SK-N-SH (cell line): ENCODE measurements around the gene CST3. TPM values are rescaled to one million over a fixed set of nuclear protein-coding genes. Genes with fewer than 3 reads are reported as not detected.

ENCODE experiments used
- CTCF ChIA-PET: fragments of 300-600, 350-600 bp; formaldehyde crosslinking; extraction: SDS; loops from one replicate; lab custom pipeline; 2021; lab: Yijun Ruan, JAX
- POLR2A ChIA-PET: fragments of 350-600 bp; sonication (Branson Sonifier 250); formaldehyde crosslinking; extraction: SDS; loops from one replicate; lab custom pipeline; 2020; ENCODE audit warnings: antibody characterized with exemption, inconsistent platforms; lab: Yijun Ruan, JAX
- DNase-seq: peaks from one replicate; pipeline ENCODE4 v3.0.0; 2012
- H2AFZ ChIP-seq: fragments of 200-600 bp; sonication (generic); 2 replicates; pipeline ENCODE4 v1.8.1; 2016; ENCODE audit warnings: antibody characterized with exemption, mild to moderate bottlenecking, low read depth
- H3F3A ChIP-seq: fragments of 200-600 bp; sonication (generic); replicated peaks from 2 replicates; pipeline ENCODE3; 2016; ENCODE audit warnings: antibody characterized with exemption, mild to moderate bottlenecking; ENCODE audit not compliant: insufficient read depth
- H3K27ac ChIP-seq, 2 experiments: fragments of 200-500 bp in 1 of 2; fragments of 200-600 bp in 1 of 2; sonication (Bioruptor generic) in 1 of 2; sonication (generic), shearing (Covaris generic) in 1 of 2; 2 replicates each; pipeline versions ENCODE4 v1.5.1 to v1.6.1; 2014 to 2016; ENCODE audit warnings: low read depth in 2 of 2, inconsistent platforms in 1 of 2, low read length in 1 of 2, mild to moderate bottlenecking in 1 of 2, mixed read lengths in 1 of 2
- H3K27me3 ChIP-seq: fragments of 200-600 bp; sonication (generic), shearing (Covaris generic); 2 replicates; pipeline ENCODE4 v1.6.1; 2016; ENCODE audit warnings: mixed run types; ENCODE audit not compliant: insufficient read depth
- H3K36me3 ChIP-seq, 2 experiments: fragments of 200-500 bp in 1 of 2; fragments of 200-600 bp in 1 of 2; sonication (Bioruptor generic) in 1 of 2; sonication (generic) in 1 of 2; replicated peaks in 1 of 2; 2 replicates each; pipeline versions ENCODE3 to v1.5.1; 2014 to 2016; ENCODE audit warnings: low read length in 1 of 2, mild to moderate bottlenecking in 1 of 2; ENCODE audit not compliant: insufficient read depth in 2 of 2, control insufficient read depth in 1 of 2
- H3K4me1 ChIP-seq, 2 experiments: fragments of 200-500 bp in 1 of 2; fragments of 200-600 bp in 1 of 2; sonication (Bioruptor generic) in 1 of 2; sonication (generic), shearing (Covaris generic) in 1 of 2; 2 replicates each; pipeline versions ENCODE4 v1.5.1 to v1.6.1; 2014 to 2016; ENCODE audit warnings: low read depth in 1 of 2, low read length in 1 of 2, mixed run types in 1 of 2; ENCODE audit not compliant: insufficient read depth in 2 of 2, control insufficient read depth in 1 of 2
- H3K4me2 ChIP-seq: fragments of 200-600 bp; sonication (generic), shearing (Covaris generic); 2 replicates; pipeline ENCODE4 v1.6.1; 2017; ENCODE audit warnings: mixed run types
- H3K4me3 ChIP-seq, 2 experiments: fragments of 200-500 bp in 1 of 2; fragments of 200-600 bp in 1 of 2; sonication (Bioruptor generic) in 1 of 2; sonication (generic), shearing (Covaris generic) in 1 of 2; 2 replicates each; pipeline versions ENCODE4 v1.5.1 to v1.8.1; 2014 to 2016; ENCODE audit warnings: low read depth in 2 of 2, inconsistent platforms in 1 of 2, low read length in 1 of 2, mild to moderate bottlenecking in 1 of 2, mixed read lengths in 1 of 2, moderate library complexity in 1 of 2
- H3K79me2 ChIP-seq: fragments of 200-600 bp; sonication (generic); 2 replicates; pipeline ENCODE4 v1.8.1; 2017; ENCODE audit warnings: mild to moderate bottlenecking; ENCODE audit not compliant: insufficient read depth
- H3K9ac ChIP-seq: fragments of 200-600 bp; sonication (generic); 2 replicates; pipeline ENCODE4 v1.6.1; 2017; ENCODE audit warnings: mixed run types
- H3K9me2 ChIP-seq: fragments of 200-600 bp; sonication (generic); 2 replicates; pipeline ENCODE4 v1.6.1; 2017; ENCODE audit warnings: mixed run types
- H3K9me3 ChIP-seq: fragments of 200-600 bp; sonication (generic); 2 replicates; pipeline ENCODE4 v1.6.1; 2017; ENCODE audit warnings: mixed run types, mild to moderate bottlenecking, moderate library complexity
- H4K20me1 ChIP-seq: fragments of 200-600 bp; sonication (generic); 2 replicates; pipeline ENCODE4 v1.6.1; 2017; ENCODE audit warnings: mild to moderate bottlenecking, mixed run types; ENCODE audit not compliant: insufficient read depth
- FOSL2 ChIP-seq: IDR thresholded peaks from 2 replicates; pipeline ENCODE4 v1.4.0; 2012; ENCODE audit warnings: low read depth, mild to moderate bottlenecking, moderate library complexity, borderline replicate concordance
- GABPA ChIP-seq: IDR thresholded peaks from 2 replicates; pipeline ENCODE4 v1.4.0; 2012; ENCODE audit warnings: low read depth, mild to moderate bottlenecking
- JUND ChIP-seq: IDR thresholded peaks from 2 replicates; pipeline ENCODE4 v1.4.0; 2012
- POLR2AphosphoS5 ChIP-seq: IDR thresholded peaks from 2 replicates; pipeline ENCODE4 v1.6.1; 2012; ENCODE audit warnings: low read depth, low read length
- RFX5 ChIP-seq: IDR thresholded peaks from 2 replicates; pipeline ENCODE4 v1.6.1; 2012; ENCODE audit warnings: mild to moderate bottlenecking, improper control_type of control experiment, low read length
- TAF1 ChIP-seq: IDR thresholded peaks from 2 replicates; pipeline ENCODE4 v1.6.1; 2012; ENCODE audit warnings: low read depth, mild to moderate bottlenecking, low read length, moderate library complexity, borderline replicate concordance
- TCF12 ChIP-seq: IDR thresholded peaks from 2 replicates; pipeline ENCODE4 v1.4.0; 2012
- USF2 ChIP-seq: fragments of 150-350 bp; IDR thresholded peaks from 2 replicates; pipeline ENCODE4 v1.6.1; 2017; ENCODE audit warnings: antibody characterized with exemption, low read length, low read depth, borderline replicate concordance
- WGBS: methylation state at CpG from one replicate; pipeline ENCODE4 v1.1.6; 2017; ENCODE audit warnings: low lambda C conversion rate; 5-methylcytosine and 5-hydroxymethylcytosine counted together
- polyA plus RNA-seq, 3 experiments: library from polyadenylated mRNA; depleted of rRNA; stranded (reverse); fragments of >200 nt; gene quantifications; 2 replicates each; pipeline ENCODE4 v1.2.3, GENCODE V29; 2012
- TF ChIP-seq, protein P1 (sequence below): fragments of 200-600 bp; sonication (generic); IDR thresholded peaks from 2 replicates; pipeline ENCODE4 v1.6.1; 2017; ENCODE audit warnings: antibody characterized with exemption, mild to moderate bottlenecking, moderate library complexity
- TF ChIP-seq, protein P2 (sequence below): IDR thresholded peaks from 2 replicates; pipeline ENCODE4 v1.4.0; 2012; ENCODE audit warnings: low read depth, borderline replicate concordance

The CST3 gene
- polyA plus RNA-seq, 1 of the 3 experiments (the other 2 are of a cell fraction) = 428 TPM

- no peaks in the 10 kb centered on the region for H3F3A ChIP-seq
- 82% methylated on average over 6 of the region's 6 CpGs for WGBS
- no peak overlapping the region for H2AFZ ChIP-seq
- POLR2A ChIA-PET = no interaction called here
- no peaks in the 10 kb centered on the region for H3K27me3 ChIP-seq
- DNase-seq = no peak
- no peaks in the 10 kb centered on the region for H3K9me3 ChIP-seq
- H3K4me1 ChIP-seq = peaks cover 0 to 5% of the 10 kb centered on the region in 2 experiments; a peak in 2 of 4 replicates
- H3K27ac ChIP-seq = no peak overlapping the region
- no peak overlapping the region for H3K4me2 ChIP-seq
- H3K9ac ChIP-seq = no peak overlapping the region
- TF ChIP-seq, protein P1, sequence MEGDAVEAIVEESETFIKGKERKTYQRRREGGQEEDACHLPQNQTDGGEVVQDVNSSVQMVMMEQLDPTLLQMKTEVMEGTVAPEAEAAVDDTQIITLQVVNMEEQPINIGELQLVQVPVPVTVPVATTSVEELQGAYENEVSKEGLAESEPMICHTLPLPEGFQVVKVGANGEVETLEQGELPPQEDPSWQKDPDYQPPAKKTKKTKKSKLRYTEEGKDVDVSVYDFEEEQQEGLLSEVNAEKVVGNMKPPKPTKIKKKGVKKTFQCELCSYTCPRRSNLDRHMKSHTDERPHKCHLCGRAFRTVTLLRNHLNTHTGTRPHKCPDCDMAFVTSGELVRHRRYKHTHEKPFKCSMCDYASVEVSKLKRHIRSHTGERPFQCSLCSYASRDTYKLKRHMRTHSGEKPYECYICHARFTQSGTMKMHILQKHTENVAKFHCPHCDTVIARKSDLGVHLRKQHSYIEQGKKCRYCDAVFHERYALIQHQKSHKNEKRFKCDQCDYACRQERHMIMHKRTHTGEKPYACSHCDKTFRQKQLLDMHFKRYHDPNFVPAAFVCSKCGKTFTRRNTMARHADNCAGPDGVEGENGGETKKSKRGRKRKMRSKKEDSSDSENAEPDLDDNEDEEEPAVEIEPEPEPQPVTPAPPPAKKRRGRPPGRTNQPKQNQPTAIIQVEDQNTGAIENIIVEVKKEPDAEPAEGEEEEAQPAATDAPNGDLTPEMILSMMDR = no peak
- TF ChIP-seq TCF12 = no peak
- no peak for TF ChIP-seq TAF1
- no peak for TF ChIP-seq POLR2AphosphoS5
- no peaks in the 10 kb centered on the region for H4K20me1 ChIP-seq
- CTCF ChIA-PET = no interaction called here
- no peak overlapping the region for H3K4me3 ChIP-seq
- no peaks in the 10 kb centered on the region for H3K36me3 ChIP-seq
- H3K9me2 ChIP-seq = no peaks in the 10 kb centered on the region
- H3K79me2 ChIP-seq = no peaks in the 10 kb centered on the region
These were observed 5.9 kb upstream of the CST3 start for GRCh38 chr20:23643659-23644058.

GRCh38 chr20:23641936-23642751 lies 4.4 kb upstream of the CST3 start:
- no peak for TF ChIP-seq USF2
- TF ChIP-seq TCF12 = peak; percentile 69
- no peak for TF ChIP-seq RFX5
- no peak for TF ChIP-seq JUND
- peak; percentile 31; the same call in 1 of the 2 replicates for TF ChIP-seq GABPA
- TF ChIP-seq, protein P1 = no peak
- TF ChIP-seq FOSL2 = peak; percentile 12; the same call in 1 of the 2 replicates
- TF ChIP-seq, protein P2, sequence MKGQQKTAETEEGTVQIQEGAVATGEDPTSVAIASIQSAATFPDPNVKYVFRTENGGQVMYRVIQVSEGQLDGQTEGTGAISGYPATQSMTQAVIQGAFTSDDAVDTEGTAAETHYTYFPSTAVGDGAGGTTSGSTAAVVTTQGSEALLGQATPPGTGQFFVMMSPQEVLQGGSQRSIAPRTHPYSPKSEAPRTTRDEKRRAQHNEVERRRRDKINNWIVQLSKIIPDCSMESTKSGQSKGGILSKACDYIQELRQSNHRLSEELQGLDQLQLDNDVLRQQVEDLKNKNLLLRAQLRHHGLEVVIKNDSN = no peak
- peaks cover 0 to 5% of the 10 kb centered on the region in 2 experiments; a peak in 2 of 4 replicates for H3K4me1 ChIP-seq
- no peaks in the 10 kb centered on the region for H3K36me3 ChIP-seq
- H3K9me2 ChIP-seq = no peaks in the 10 kb centered on the region
- ChIA-PET POLR2A (no interaction called here), CTCF (no interaction called here)
- DNase-seq = no peak
- no peaks in the 10 kb centered on the region for H4K20me1 ChIP-seq
- peaks cover 3% of the 10 kb centered on the region; the same call in 1 of the 2 replicates for H3K79me2 ChIP-seq
- H3K4me2 ChIP-seq = 0 out of 2 replicates have a peak overlapping the region, but pooled peaks have one; percentile 37
- H3K27me3 ChIP-seq = no peaks in the 10 kb centered on the region
- no peaks in the 10 kb centered on the region for H3F3A ChIP-seq
- H3K9ac ChIP-seq = no peak overlapping the region
- H3K27ac ChIP-seq = no peak overlapping the region
- H2AFZ ChIP-seq = no peak overlapping the region
- 63% methylated on average over 12 of the region's 12 CpGs for WGBS
- no peaks in the 10 kb centered on the region for H3K9me3 ChIP-seq
- no peak overlapping the region for H3K4me3 ChIP-seq
